Measurements from ENCODE around the gene ATP5F1D. TPM values are rescaled to one million over a fixed set of nuclear protein-coding genes. Genes with fewer than 3 reads are reported as not detected.

Gene ATP5F1D
- total and polyA plus RNA-seq, 2 of the 13 experiments (the other 11 are each of a cell fraction or from before 2014, with no cell fraction given) = 39.4 to 78.7 TPM

- TF ChIP-seq ZC3H4 (CRISPR knock-in tag; IDR thresholded peaks at IDR 0.05; ENCODE audit: borderline replicate concordance) (peak; percentile 62; the same call in 1 of the 2 replicates), E2F2 (CRISPR knock-in tag; IDR thresholded peaks at IDR 0.05; ENCODE audit: borderline replicate concordance) (no peak), SRF (IDR thresholded peaks at IDR 0.05; ENCODE audit: low read depth, low read length) (no peak), RERE (CRISPR knock-in tag; IDR thresholded peaks at IDR 0.05; ENCODE audit: low read depth) (no peak), NFKBIZ (CRISPR knock-in tag; IDR thresholded peaks at IDR 0.05) (0 out of 2 replicates have a peak, but pooled peaks have one; percentile 13), BATF2 (CRISPR knock-in tag; IDR thresholded peaks at IDR 0.05) (0 out of 2 replicates have a peak, but pooled peaks have one; percentile 0), PAX8 (CRISPR knock-in tag; IDR thresholded peaks at IDR 0.05; ENCODE audit: borderline replicate concordance) (0 out of 2 replicates have a peak, but pooled peaks have one; percentile 11), ZNF407 (CRISPR knock-in tag; IDR thresholded peaks at IDR 0.05; ENCODE audit: not compliant biosample characterization) (no peak), ZFP82 (CRISPR knock-in tag; IDR thresholded peaks at IDR 0.05; ENCODE audit: borderline replicate concordance) (no peak), RAD21 (CRISPR knock-in tag; IDR thresholded peaks at IDR 0.05) (peak; percentile 83), NR2F1 (CRISPR knock-in tag; IDR thresholded peaks at IDR 0.05) (peak in 1 of 2 experiments; percentile 60; a peak in 1 of 4 replicates), TRIM24 (CRISPR knock-in tag; IDR thresholded peaks at IDR 0.05) (no peak), ZNF205 (CRISPR knock-in tag; IDR thresholded peaks at IDR 0.05) (no peak)
These were observed 7.3 kb downstream of the ATP5F1D start (continued) for GRCh38 chr19:1248786-1249297.

All from HepG2 (cell line).